Measurements from ENCODE around the gene LDB2.

The LDB2 gene

DNA sequence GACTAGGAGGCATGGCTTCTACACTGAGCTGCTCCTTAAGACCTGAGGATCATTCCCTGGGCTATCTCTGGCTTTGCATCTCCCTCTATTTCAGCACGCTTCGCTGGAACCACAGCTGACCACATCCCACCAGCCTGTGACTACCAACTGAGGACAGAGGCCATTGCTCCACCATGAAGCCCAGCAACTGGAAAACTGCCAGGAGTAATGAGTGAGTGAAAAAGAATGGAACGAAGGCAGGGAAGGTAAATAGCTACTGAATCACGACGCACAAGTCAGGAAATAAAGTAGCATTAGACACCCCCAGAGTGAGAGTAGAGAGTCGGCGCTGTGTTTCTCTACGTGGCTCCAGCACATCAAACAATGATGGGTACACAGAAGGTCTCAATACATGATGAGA, 314.7 kb downstream of the LDB2 start:
- TF ChIP-seq, protein P1, sequence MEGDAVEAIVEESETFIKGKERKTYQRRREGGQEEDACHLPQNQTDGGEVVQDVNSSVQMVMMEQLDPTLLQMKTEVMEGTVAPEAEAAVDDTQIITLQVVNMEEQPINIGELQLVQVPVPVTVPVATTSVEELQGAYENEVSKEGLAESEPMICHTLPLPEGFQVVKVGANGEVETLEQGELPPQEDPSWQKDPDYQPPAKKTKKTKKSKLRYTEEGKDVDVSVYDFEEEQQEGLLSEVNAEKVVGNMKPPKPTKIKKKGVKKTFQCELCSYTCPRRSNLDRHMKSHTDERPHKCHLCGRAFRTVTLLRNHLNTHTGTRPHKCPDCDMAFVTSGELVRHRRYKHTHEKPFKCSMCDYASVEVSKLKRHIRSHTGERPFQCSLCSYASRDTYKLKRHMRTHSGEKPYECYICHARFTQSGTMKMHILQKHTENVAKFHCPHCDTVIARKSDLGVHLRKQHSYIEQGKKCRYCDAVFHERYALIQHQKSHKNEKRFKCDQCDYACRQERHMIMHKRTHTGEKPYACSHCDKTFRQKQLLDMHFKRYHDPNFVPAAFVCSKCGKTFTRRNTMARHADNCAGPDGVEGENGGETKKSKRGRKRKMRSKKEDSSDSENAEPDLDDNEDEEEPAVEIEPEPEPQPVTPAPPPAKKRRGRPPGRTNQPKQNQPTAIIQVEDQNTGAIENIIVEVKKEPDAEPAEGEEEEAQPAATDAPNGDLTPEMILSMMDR (IDR thresholded peaks at IDR 0.05; ENCODE audit: extremely low read depth, missing control alignments) = no peak
- DNase-seq (ENCODE audit: low spot score) = no peak

DNA sequence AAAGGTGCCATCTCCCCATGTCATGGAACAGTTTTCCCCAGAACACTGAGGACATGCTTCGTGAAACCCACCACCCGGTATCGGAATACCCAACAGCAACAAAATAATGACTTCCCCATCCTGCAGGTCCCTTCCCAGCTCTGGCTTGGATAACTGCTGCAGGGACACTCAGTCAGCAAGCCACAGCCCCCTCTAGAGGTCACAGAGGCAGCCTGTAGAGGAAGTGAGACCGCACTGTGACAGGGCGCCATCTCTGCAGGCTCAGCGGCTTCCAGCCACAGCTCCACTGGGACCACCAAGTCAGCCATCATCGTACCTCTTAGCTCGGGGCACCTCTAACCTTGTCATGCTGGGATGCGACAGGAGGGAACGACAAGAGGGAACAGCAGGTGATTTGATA, 315.9 kb downstream of the LDB2 start:
- TF ChIP-seq, protein P1 (IDR thresholded peaks at IDR 0.05; ENCODE audit: extremely low read depth, missing control alignments) = no peak
- no peak for DNase-seq (ENCODE audit: low spot score)

DNA sequence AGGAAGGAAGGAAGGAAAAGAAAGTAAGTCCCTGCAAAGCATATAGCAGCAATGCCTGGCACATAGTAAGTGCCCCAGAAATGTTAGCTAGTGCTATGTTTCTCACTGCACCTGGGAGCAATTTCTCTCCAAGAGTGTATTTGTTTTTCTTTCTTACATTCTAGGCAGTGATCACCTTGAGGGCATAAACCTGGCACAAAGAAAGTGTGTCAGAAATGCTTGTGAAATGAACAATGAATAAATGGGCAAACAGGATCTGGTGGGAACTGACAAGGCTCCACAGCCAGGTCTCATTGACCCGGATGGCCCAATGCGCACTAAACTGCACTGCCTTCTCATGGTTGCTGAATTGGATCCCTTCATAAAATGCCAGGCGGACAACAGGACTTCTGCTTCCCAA, 316.4 kb downstream of the LDB2 start:
- no peak for DNase-seq (ENCODE audit: low spot score)
- TF ChIP-seq, protein P1 (IDR thresholded peaks at IDR 0.05; ENCODE audit: extremely low read depth, missing control alignments) = no peak

DNA sequence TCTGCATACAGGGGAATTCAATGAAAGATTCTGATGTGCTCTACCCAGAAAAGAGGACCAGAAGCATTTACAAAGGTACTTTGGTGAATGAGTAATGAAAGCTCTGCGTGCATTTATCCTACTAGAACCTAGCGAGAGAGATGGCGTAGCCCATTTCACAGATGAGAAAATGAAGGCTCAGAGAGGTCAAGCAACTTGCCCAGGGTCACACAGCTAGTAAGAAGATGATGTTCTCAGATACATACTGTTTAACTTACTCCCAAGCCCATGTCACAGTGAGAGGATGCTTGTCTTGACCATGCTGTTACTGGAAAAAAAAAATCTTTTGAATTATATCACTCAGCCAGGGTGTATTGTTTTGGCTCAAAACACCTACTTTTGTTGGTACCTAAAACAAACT, 317.3 kb downstream of the LDB2 start:
- TF ChIP-seq, protein P1 (IDR thresholded peaks at IDR 0.05; ENCODE audit: extremely low read depth, missing control alignments) = no peak
- no peak for DNase-seq (ENCODE audit: low spot score)

DNA sequence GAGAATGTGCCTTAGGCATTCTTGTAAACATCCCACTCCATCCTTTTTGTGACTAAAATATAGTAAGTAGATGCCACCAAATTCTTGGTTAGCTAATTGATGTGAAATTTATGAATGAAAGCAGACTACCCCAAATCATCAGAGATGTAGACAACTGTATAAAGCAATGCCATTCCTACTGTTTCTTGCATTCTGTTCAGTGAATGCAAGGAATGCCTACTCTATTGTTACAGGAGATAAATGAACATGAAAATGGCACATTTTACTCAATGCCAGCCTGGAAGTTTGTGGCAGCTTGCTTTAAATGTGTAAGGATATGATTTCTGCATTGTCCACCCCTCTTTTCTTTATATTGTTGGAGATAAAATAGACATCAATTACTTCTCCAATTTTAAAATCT, 317.9 kb downstream of the LDB2 start:
- TF ChIP-seq, protein P1 (IDR thresholded peaks at IDR 0.05; ENCODE audit: extremely low read depth, missing control alignments) = no peak
- DNase-seq (ENCODE audit: low spot score) = no peak

DNA sequence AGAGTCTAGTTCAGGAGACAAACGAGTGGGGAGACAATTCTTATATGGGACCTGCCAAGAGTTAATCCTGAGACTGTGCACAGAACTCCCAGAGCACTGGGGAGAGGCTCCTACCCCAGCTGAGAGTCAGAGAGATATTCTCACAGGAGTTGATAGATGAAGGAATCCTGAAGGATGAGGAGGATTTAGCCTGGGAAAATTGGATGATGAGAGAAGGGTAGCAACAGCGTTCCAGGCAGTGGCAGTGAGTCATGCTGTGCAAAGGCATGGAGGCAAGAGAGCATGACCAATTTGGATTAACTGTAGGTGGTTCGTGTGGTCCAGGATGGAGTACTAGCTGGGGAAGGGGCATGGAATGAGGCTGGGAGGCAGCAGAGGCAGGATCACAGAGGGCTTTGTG, 318.6 kb downstream of the LDB2 start:
- TF ChIP-seq, protein P1 (IDR thresholded peaks at IDR 0.05; ENCODE audit: extremely low read depth, missing control alignments) = no peak
- no peak for DNase-seq (ENCODE audit: low spot score)

DNA sequence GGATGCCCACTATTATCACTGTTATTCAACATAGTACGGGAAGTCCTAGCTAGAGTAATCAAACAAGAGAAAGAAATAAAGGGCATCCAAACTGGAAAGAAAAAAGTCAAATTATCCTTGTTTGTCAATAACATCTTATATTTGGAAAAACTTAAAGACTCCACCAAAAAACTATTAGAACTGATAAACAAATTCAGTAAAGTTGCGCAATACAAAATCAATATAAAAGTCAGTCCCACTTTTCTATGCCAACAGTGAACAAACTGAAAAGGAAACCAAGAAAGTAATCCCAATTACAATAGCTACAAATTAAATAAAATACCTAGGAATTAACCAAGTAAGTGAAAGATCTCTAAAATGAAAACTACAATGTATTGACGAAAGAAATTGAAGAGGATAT, 321.3 kb downstream of the LDB2 start:
- no peak for DNase-seq (ENCODE audit: low spot score)
- TF ChIP-seq, protein P1 (IDR thresholded peaks at IDR 0.05; ENCODE audit: extremely low read depth, missing control alignments) = no peak

All from GM20000 (cell line).